Pancreas (tissue), 10 donors: ENCODE results near the gene ENO1. TPM values are rescaled to one million over a fixed set of nuclear protein-coding genes. Genes with fewer than 3 reads are reported as not detected.
A peak's percentile ranks its signal among the peaks of the same experiment; 100 is the strongest.

Experiments used
- ATAC-seq, 4 donors: fragments of 200-7000 bp; cut with Tn5 transposase; one replicate each; pipeline versions ENCODE4 v1.8.0 to v1.9.1; 2020; ENCODE audit warnings: mild to moderate bottlenecking in 4 of 4, moderate library complexity in 4 of 4
- DNase-seq, 6 donors: peaks; one replicate each; pipeline ENCODE4 v3.0.0-alpha.2; 2020
- FAIRE-seq: peaks from 2 replicates; lab custom pipeline; 2012; peaks lifted over from hg19 to GRCh38; lab: Jason Lieb, UNC
- H3K27ac ChIP-seq, 4 donors: fragments of 200-600 bp; sonication (generic); 1 replicate in 3 of 4; 2 replicates in 1 of 4; pipeline versions ENCODE4 v1.5.0 to v1.8.0; 2020
- H3K27me3 ChIP-seq, 4 donors: fragments of 200-600 bp; one replicate each; pipeline ENCODE4 v1.8.0; 2021
- H3K36me3 ChIP-seq, 3 donors: fragments of 200-600 bp; sonication (generic) in 1 of 3; one replicate each; pipeline versions ENCODE4 v1.5.0 to v1.8.0; 2020 to 2021
- H3K4me1 ChIP-seq, 3 donors: fragments of 200-600 bp; one replicate each; pipeline ENCODE4 v1.8.0; 2021
- H3K4me3 ChIP-seq, 4 donors: fragments of 200-600 bp; sonication (generic) in 2 of 4; one replicate each; pipeline versions ENCODE4 v1.5.0 to v1.8.0; 2020 to 2021
- H3K9me3 ChIP-seq, 4 donors: fragments of 200-600 bp; one replicate each; pipeline ENCODE4 v1.8.0; 2021
- CTCF ChIP-seq, 4 donors: fragments of 200-600 bp; sonication (generic) in 3 of 4; IDR thresholded peaks; one replicate each; pipeline versions ENCODE4 v1.5.0 to v1.8.0; 2021; ENCODE audit warnings: antibody characterized with exemption in 4 of 4
- WGBS, 2 donors: extraction: QIAGEN DNeasy Blood & Tissue Kit; methylation state at CpG; one replicate each; pipeline ENCODE4 v1.1.7; 2013; 5-methylcytosine and 5-hydroxymethylcytosine counted together
- intact Hi-C, 3 donors: fragments of 100-400 bp; cut with DNase I; formaldehyde crosslinking; loops; one replicate each; pipeline versions ENCODE4 v1.11.1 to v1.14.2; 2022
- polyA plus RNA-seq, 2 donors: library from polyadenylated mRNA; stranded (reverse); fragments of 200-250 nt; gene quantifications; one replicate each; pipeline ENCODE4 v1.2.3, GENCODE V29; 2013
- total RNA-seq, 6 donors: library from RNA; stranded (reverse); fragmentation: NEBNext Ultra II Directional in 4 of 6; extraction: Animal tissue kit (Norgen Biotek cat#: 25700) in 4 of 6; gene quantifications; one replicate each; pipeline versions ENCODE4 v1.2.1 to v1.2.4, GENCODE V29; 2021 to 2023
- donor health status: healthy with polysubstance abuse.
- donor health status: DM: no; HTN: no; CAD: no; lungs with moderate emphysema.
- donor health status: DM: no; HTN: no; CAD: no.
- donor health status: control.
- donor health status: control.
- donor health status: Bipolar disorder and iron deficiency.
- donor health status: DM: yes; HTN: yes; CAD: no.
- donor health status: DM: no; HTN: no; CAD: no.
- donor health status: DM: no; HTN: no; CAD: no.
- donor health status: DM: yes; HTN: yes; CAD: no.

The ENO1 gene
- total and polyA plus RNA-seq, 8 donors = 69.9 to 299 (median 166) TPM

GRCh38 chr1:8870616-8871538, 7.6 kb downstream of the ENO1 start:
- Histone ChIP-seq H3K4me3 (no peak overlapping the region), H3K27me3 (no peaks in the 10 kb centered on the region), H3K27ac (peak overlapping the region in 1 of 4 donors; percentile 2), H3K36me3 (peaks cover 2 to 55% (median 52%) of the 10 kb centered on the region in 3 donors), H3K9me3 (no peaks in the 10 kb centered on the region), H3K4me1 (peaks cover 0 to 34% (median 23%) of the 10 kb centered on the region in 3 donors)
- intact Hi-C loops = no loop called here
- no peak for TF ChIP-seq CTCF (IDR thresholded peaks at IDR 0.05)
- FAIRE-seq = no peak
- DNase-seq = no peak
- WGBS, 2 donors = 76% methylated on average over 18 of the region's 18 CpGs
- peak in 2 of 4 donors; percentile 8 to 37 for ATAC-seq

GRCh38 chr1:8870103-8870502, 8.4 kb downstream of the ENO1 start:
- WGBS, 2 donors = 71 to 72% methylated on average over 6 of the region's 6 CpGs
- Histone ChIP-seq H3K4me3 (no peak overlapping the region), H3K27ac (no peak overlapping the region), H3K27me3 (no peaks in the 10 kb centered on the region), H3K4me1 (peaks cover 0 to 27% (median 18%) of the 10 kb centered on the region in 3 donors), H3K36me3 (peaks cover 2 to 62% (median 60%) of the 10 kb centered on the region in 3 donors), H3K9me3 (no peaks in the 10 kb centered on the region)
- no peak for DNase-seq
- ATAC-seq = no peak
- no peak for TF ChIP-seq CTCF (IDR thresholded peaks at IDR 0.05)
- intact Hi-C loops = no loop called here
- no peak for FAIRE-seq

- WGBS, 2 donors = 79 to 82% methylated on average over 5 of the region's 5 CpGs
- DNase-seq (no peak), FAIRE-seq (no peak), ATAC-seq (no peak)
- intact Hi-C loops = no loop called here
- Histone ChIP-seq H3K4me3 (no peak overlapping the region), H3K36me3 (peaks cover 9 to 82% (median 70%) of the 10 kb centered on the region in 3 donors), H3K27ac (no peak overlapping the region), H3K4me1 (peaks cover 0 to 6% (median 6%) of the 10 kb centered on the region in 3 donors), H3K9me3 (no peaks in the 10 kb centered on the region), H3K27me3 (no peaks in the 10 kb centered on the region)
- no peak for TF ChIP-seq CTCF (IDR thresholded peaks at IDR 0.05)
Observed at GRCh38 chr1:8867878-8868567, 10.5 kb downstream of the ENO1 start.

- no peak overlapping the region for H3K27ac ChIP-seq
- DNase-seq = no peak
- no peak for FAIRE-seq
- no peak for TF ChIP-seq CTCF (IDR thresholded peaks at IDR 0.05)
- H3K4me1 ChIP-seq = no peaks in the 10 kb centered on the region
- no peak for ATAC-seq
- intact Hi-C loops = no loop called here
- no peak overlapping the region for H3K4me3 ChIP-seq
- WGBS, 2 donors = 74 to 80% methylated on average over 11 of the region's 11 CpGs
- no peaks in the 10 kb centered on the region for H3K9me3 ChIP-seq
- no peaks in the 10 kb centered on the region for H3K27me3 ChIP-seq
- peaks cover 9 to 84% (median 74%) of the 10 kb centered on the region in 3 donors for H3K36me3 ChIP-seq
Observed at GRCh38 chr1:8866792-8867415, 11.6 kb downstream of the ENO1 start.
